ENCODE data around the gene DIRAS1. TPM values are rescaled to one million over a fixed set of nuclear protein-coding genes. Genes with fewer than 3 reads are reported as not detected.
A peak's percentile ranks its signal among the peaks of the same experiment; 100 is the strongest.

DIRAS1 gene
- total RNA-seq, 1 experiment from 2014 or later, result 0.17 TPM

GRCh38 chr19:2721570-2722540 lies 683 bp upstream of the DIRAS1 start:
- Mint-ChIP-seq H3K4me1 (ENCODE audit: low read depth, unreplicated experiment) (no peaks in the 10 kb centered on the region), H3K4me3 (ENCODE audit: low read depth, unreplicated experiment) (peak overlapping the region; percentile 24), H3K27ac (ENCODE audit: unreplicated experiment) (peak overlapping the region; percentile 44), H3K27me3 (ENCODE audit: unreplicated experiment) (peaks cover 57% of the 10 kb centered on the region), H3K36me3 (ENCODE audit: insufficient read depth, unreplicated experiment) (no peaks in the 10 kb centered on the region), H3K9me3 (ENCODE audit: low read depth, unreplicated experiment) (no peaks in the 10 kb centered on the region)
- TF ChIP-seq CTCF (IDR thresholded peaks at IDR 0.05; ENCODE audit: unreplicated experiment), result no peak
- CTCF ChIA-PET, result no interaction called here
- DNase-seq, result no peak
- intact Hi-C loops (cut with micrococcal nuclease; ENCODE audit: unreplicated experiment), result no loop called here
- BruUV-seq (replicated peaks), result no TSS peak

GRCh38 chr19:2719920-2720776 lies 1.0 kb downstream of the DIRAS1 start:
- intact Hi-C loops (cut with micrococcal nuclease; ENCODE audit: unreplicated experiment), result no loop called here
- Mint-ChIP-seq H3K27me3 (ENCODE audit: unreplicated experiment) (peaks cover 58% of the 10 kb centered on the region), H3K4me1 (ENCODE audit: low read depth, unreplicated experiment) (no peaks in the 10 kb centered on the region), H3K36me3 (ENCODE audit: insufficient read depth, unreplicated experiment) (no peaks in the 10 kb centered on the region), H3K27ac (ENCODE audit: unreplicated experiment) (no peak overlapping the region), H3K9me3 (ENCODE audit: low read depth, unreplicated experiment) (peaks cover 4% of the 10 kb centered on the region), H3K4me3 (ENCODE audit: low read depth, unreplicated experiment) (no peak overlapping the region)
- CTCF ChIA-PET, result no interaction called here
- TF ChIP-seq CTCF (IDR thresholded peaks at IDR 0.05; ENCODE audit: unreplicated experiment), result no peak
- BruUV-seq (replicated peaks), result no TSS peak
- no peak for DNase-seq

GRCh38 chr19:2719232-2719735 lies 1.9 kb downstream of the DIRAS1 start:
- Mint-ChIP-seq H3K27ac (ENCODE audit: unreplicated experiment) (no peak overlapping the region), H3K9me3 (ENCODE audit: low read depth, unreplicated experiment) (peaks cover 5% of the 10 kb centered on the region), H3K36me3 (ENCODE audit: insufficient read depth, unreplicated experiment) (no peaks in the 10 kb centered on the region), H3K4me3 (ENCODE audit: low read depth, unreplicated experiment) (no peak overlapping the region), H3K27me3 (ENCODE audit: unreplicated experiment) (peaks cover 58% of the 10 kb centered on the region), H3K4me1 (ENCODE audit: low read depth, unreplicated experiment) (no peaks in the 10 kb centered on the region)
- no TSS peak for BruUV-seq (replicated peaks)
- intact Hi-C loops (cut with micrococcal nuclease; ENCODE audit: unreplicated experiment), result no loop called here
- no peak for TF ChIP-seq CTCF (IDR thresholded peaks at IDR 0.05; ENCODE audit: unreplicated experiment)
- CTCF ChIA-PET, result no interaction called here
- DNase-seq, result no peak

- no TSS peak for BruUV-seq (replicated peaks)
- no peak for TF ChIP-seq CTCF (IDR thresholded peaks at IDR 0.05; ENCODE audit: unreplicated experiment)
- Mint-ChIP-seq H3K9me3 (ENCODE audit: low read depth, unreplicated experiment) (peaks cover 5% of the 10 kb centered on the region), H3K27me3 (ENCODE audit: unreplicated experiment) (peaks cover 44% of the 10 kb centered on the region), H3K27ac (ENCODE audit: unreplicated experiment) (no peak overlapping the region), H3K4me3 (ENCODE audit: low read depth, unreplicated experiment) (no peak overlapping the region), H3K36me3 (ENCODE audit: insufficient read depth, unreplicated experiment) (no peaks in the 10 kb centered on the region), H3K4me1 (ENCODE audit: low read depth, unreplicated experiment) (no peaks in the 10 kb centered on the region)
- DNase-seq, result no peak
- CTCF ChIA-PET, result no interaction called here
- intact Hi-C loops (cut with micrococcal nuclease; ENCODE audit: unreplicated experiment), result no loop called here
Observed at GRCh38 chr19:2717638-2718541, 3.3 kb downstream of the DIRAS1 start.

Data from Calu3 (cell line).